K562 (cell line): ENCODE data around the gene PUSL1. TPM values are rescaled to one million over a fixed set of nuclear protein-coding genes. Genes with fewer than 3 reads are reported as not detected.

Experiments used
- ESRRA ChIP-seq: fragments of 450-650 bp; IDR thresholded peaks from 2 replicates; pipeline ENCODE4 v1.6.1; 2014; ENCODE audit warnings: low read depth, mild to moderate bottlenecking, moderate library complexity, borderline replicate concordance
- REST ChIP-seq, 2 experiments: fragments of 450-650 bp; formaldehyde crosslinking in 1 of 2; IDR thresholded peaks; 2 replicates each; pipeline versions ENCODE4 v1.4.0 to v1.6.1; 2014 to 2020; ENCODE audit warnings: mild to moderate bottlenecking in 2 of 2, borderline replicate concordance in 1 of 2, low read depth in 1 of 2
- USF1 ChIP-seq: sonication (generic); formaldehyde crosslinking; IDR thresholded peaks from 2 replicates; pipeline ENCODE4 v1.9.0; 2022; ENCODE audit warnings: mild to moderate bottlenecking, missing genetic modification reagents
- ZFP36 ChIP-seq: fragments of 150-350 bp; IDR thresholded peaks from 2 replicates; pipeline ENCODE4 v1.6.1; 2018; ENCODE audit warnings: low read length, low read depth; ENCODE audit not compliant: partially characterized antibody
- polyA plus RNA-seq, 8 experiments: library from polyadenylated mRNA; depleted of rRNA in 4 of 8; stranded (reverse) in 5 of 8; unstranded in 3 of 8; fragments of >200 nt; fragmentation: Nextera tagmentation in 2 of 8; fragmentation: Illumina TruSeq in 1 of 8; extraction: Ambion mirVana in 2 of 8; extraction: Trizol in 1 of 8; gene quantifications; 2 replicates each; pipeline versions ENCODE4 v1.2.1 to v1.2.3, GENCODE V29; 2011 to 2014; ENCODE audit warnings: inconsistent platforms in 1 of 8, missing spikeins in 1 of 8
- total RNA-seq, 7 experiments: library from RNA; depleted of rRNA in 6 of 7; stranded (reverse); fragments of >200 nt in 6 of 7; fragmentation: Illumina TruSeq in 2 of 7; extraction: Trizol in 2 of 7; gene quantifications; 2 replicates each; pipeline versions ENCODE4 v1.2.1 to v1.2.3, GENCODE V29; 2011 to 2021; ENCODE audit warnings: low replicate concordance in 1 of 7

Gene PUSL1
- total and polyA plus RNA-seq, 9 of the 15 experiments (the other 6 are each of a cell fraction or from before 2014, with no cell fraction given) = 0.62 to 86.9 (median 13.6) TPM

DNA sequence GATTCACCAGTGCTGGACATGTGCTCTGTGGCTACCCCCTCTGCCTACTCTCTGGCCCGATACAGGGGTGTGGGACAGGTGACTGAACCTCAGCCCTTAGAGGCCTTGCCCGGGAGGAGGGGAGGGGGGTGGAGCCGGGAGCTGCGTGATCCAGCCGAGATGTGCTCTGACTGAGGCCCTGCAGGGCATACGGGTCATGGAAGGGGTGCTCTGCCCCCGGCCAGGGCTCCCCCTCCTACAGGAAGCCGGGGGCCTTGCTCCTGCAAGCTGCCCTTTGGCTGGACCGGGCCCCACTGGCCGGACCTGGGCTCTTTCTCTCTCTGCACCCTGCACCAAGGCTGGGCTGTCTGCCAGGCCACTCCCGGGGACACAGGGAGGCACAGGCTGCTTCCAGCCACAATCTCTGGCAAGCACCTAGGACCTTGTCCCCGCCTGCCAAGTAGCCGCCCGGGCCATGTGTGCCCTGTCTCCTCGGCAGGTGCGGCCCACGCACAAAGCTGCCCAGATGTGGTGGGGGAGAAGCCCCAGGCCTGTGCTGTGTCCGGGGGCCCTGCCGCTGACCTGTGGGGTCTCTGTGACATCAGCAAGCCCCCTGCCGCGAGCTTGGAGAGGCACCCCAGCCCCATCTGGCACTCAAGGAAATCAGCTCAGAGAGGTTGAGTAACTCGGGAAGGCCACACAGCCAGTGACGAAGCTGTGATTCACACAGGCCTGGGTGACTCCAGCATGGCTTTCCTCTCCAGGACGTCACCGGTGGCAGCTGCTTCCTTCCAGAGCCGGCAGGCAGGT is 26.7 kb upstream of the PUSL1 start (continued):
- TF ChIP-seq REST (IDR thresholded peaks at IDR 0.05; ENCODE audit: borderline replicate concordance) (peak; percentile 35; the same call in 1 of the 2 replicates), REST (CRISPR knock-in tag; IDR thresholded peaks at IDR 0.05; ENCODE audit: low read depth) (no peak), ZFP36 (peak; percentile 92), ESRRA (peak; percentile 16; the same call in 1 of the 2 replicates), USF1 (CRISPR knock-in tag) (no peak)
